A549 (cell line): Measurements from ENCODE around the gene GTF2H4. TPM values are rescaled to one million over a fixed set of nuclear protein-coding genes. Genes with fewer than 3 reads are reported as not detected.

Experiments used
- ATAC-seq, 2 experiments: fragments of 200-7000 bp in 1 of 2; fragments of >200 bp in 1 of 2; cut with Nextera tagmentation in 1 of 2; cut with Tn5 transposase in 1 of 2; 3 replicates each; pipeline versions ENCODE4 v1.8.0 to v1.9.1; 2018 to 2020; ENCODE audit warnings: mild to moderate bottlenecking in 1 of 2, moderate library complexity in 1 of 2
- CTCF ChIA-PET: fragments of 300-600 bp; sonication (Branson Sonifier 250); formaldehyde crosslinking; extraction: SDS; loops from one replicate; lab custom pipeline; 2021; ENCODE audit warnings: antibody characterized with exemption, inconsistent platforms; lab: Yijun Ruan, JAX
- POLR2A ChIA-PET: fragments of 350-600 bp; formaldehyde crosslinking; extraction: SDS; loops from one replicate; lab custom pipeline; 2021; ENCODE audit warnings: antibody characterized with exemption, inconsistent platforms; lab: Yijun Ruan, JAX
- DNase-seq, 2 experiments: peaks; one replicate each; pipeline versions ENCODE4 v3.0.0 to v3.0.0-alpha.2; 2011 to 2016; ENCODE audit warnings: low read depth in 1 of 2, low spot score in 1 of 2
- FAIRE-seq: peaks from 2 replicates; lab custom pipeline; 2011; peaks lifted over from hg19 to GRCh38; lab: Jason Lieb, UNC
- H3K27ac ChIP-seq, 2 experiments: fragments of >200 bp; sonication (Bioruptor Twin); formaldehyde crosslinking; 3 replicates each; pipeline ENCODE4 v1.5.1; 2016 to 2017
- H3K4me1 ChIP-seq: fragments of >200 bp; sonication (Bioruptor Twin); formaldehyde crosslinking; 3 replicates; pipeline ENCODE4 v1.6.1; 2016
- H3K4me2 ChIP-seq: fragments of >200 bp; sonication (Bioruptor Twin); formaldehyde crosslinking; 3 replicates; pipeline ENCODE4 v1.6.1; 2016
- H3K4me3 ChIP-seq: fragments of >200 bp; sonication (Bioruptor Twin); formaldehyde crosslinking; 3 replicates; pipeline ENCODE4 v1.5.1; 2016
- H3K9me3 ChIP-seq: fragments of >200 bp; sonication (Bioruptor Twin); formaldehyde crosslinking; 3 replicates; pipeline ENCODE4 v1.6.1; 2016
- CBX2 ChIP-seq: fragments of 200-600 bp; sonication (generic); IDR thresholded peaks from 2 replicates; pipeline ENCODE4 v1.6.1; 2016; ENCODE audit warnings: low read depth, mild to moderate bottlenecking, borderline replicate concordance
- CHD2 ChIP-seq: fragments of 150-350 bp; IDR thresholded peaks from 2 replicates; pipeline ENCODE4 v1.6.1; 2014; ENCODE audit warnings: low read length; ENCODE audit not compliant: partially characterized antibody
- ESRRA ChIP-seq: fragments of 150-350 bp; IDR thresholded peaks from 2 replicates; pipeline ENCODE4 v1.6.1; 2014; ENCODE audit warnings: mild to moderate bottlenecking, low read length, borderline replicate concordance
- FOSB ChIP-seq: fragments of 250-450 bp; sonication (Bioruptor Pico); IDR thresholded peaks from 2 replicates; pipeline ENCODE4 v1.5.0; 2020; ENCODE audit warnings: mild to moderate bottlenecking, moderate library complexity
- JUN ChIP-seq, 2 experiments: fragments of >200 bp; sonication (Bioruptor Twin); formaldehyde crosslinking; IDR thresholded peaks; 2 replicates in 1 of 2; 3 replicates in 1 of 2; pipeline ENCODE4 v1.6.1; 2016 to 2017
- KDM5A ChIP-seq: fragments of 200-600 bp; sonication (generic); IDR thresholded peaks from 2 replicates; pipeline ENCODE4 v1.6.1; 2016; ENCODE audit warnings: antibody characterized with exemption, mild to moderate bottlenecking
- MAZ ChIP-seq: fragments of 150-350 bp; IDR thresholded peaks from 2 replicates; pipeline ENCODE4 v1.6.1; 2014; ENCODE audit warnings: antibody characterized with exemption, low read depth, low read length, borderline replicate concordance
- NPAS2 ChIP-seq: fragments of 250-450 bp; sonication (Bioruptor Pico); IDR thresholded peaks from 2 replicates; pipeline ENCODE4 v1.8.0; 2022; ENCODE audit warnings: mild to moderate bottlenecking, moderate library complexity, borderline replicate concordance
- NR3C1 ChIP-seq: fragments of >200 bp; sonication (Bioruptor Twin); formaldehyde crosslinking; IDR thresholded peaks from 3 replicates; pipeline ENCODE4 v1.6.1; 2017
- RNF2 ChIP-seq: fragments of 200-600 bp; sonication (generic); IDR thresholded peaks from 2 replicates; pipeline ENCODE4 v1.6.1; 2016; ENCODE audit warnings: low read depth, mild to moderate bottlenecking, antibody characterized with exemption, moderate library complexity, borderline replicate concordance
- TP53 ChIP-seq: fragments of 250-450 bp; sonication (Bioruptor Pico); IDR thresholded peaks from 2 replicates; pipeline ENCODE4 v1.5.0; 2021; ENCODE audit warnings: mild to moderate bottlenecking, moderate library complexity
- ZC3H11A ChIP-seq: fragments of 450-650 bp; IDR thresholded peaks from 2 replicates; pipeline ENCODE4 v1.6.1; 2014; ENCODE audit warnings: antibody characterized with exemption, mild to moderate bottlenecking
- WGBS: methylation state at CpG from one replicate; pipeline ENCODE4 v1.1.6; 2017; ENCODE audit errors: missing lambda C conversion rate; 5-methylcytosine and 5-hydroxymethylcytosine counted together
- polyA plus RNA-seq, 4 experiments: library from polyadenylated mRNA; depleted of rRNA in 3 of 4; stranded (reverse); fragments of >200 nt; fragmentation: RNase III in 1 of 4; extraction: RNeasy Plus Mini Kit Qiagen cat#74134 plus additional on column Dnase treatment in 1 of 4; gene quantifications; 2 replicates in 3 of 4; 3 replicates in 1 of 4; pipeline ENCODE4 v1.2.3, GENCODE V29; 2011 to 2017
- TF ChIP-seq, protein P1 (sequence below): fragments of >200 bp; sonication (Bioruptor Twin); formaldehyde crosslinking; IDR thresholded peaks from 3 replicates; pipeline ENCODE4 v1.5.1; 2016
- TF ChIP-seq, protein P2 (sequence below): fragments of >200 bp; sonication (Bioruptor Twin); formaldehyde crosslinking; IDR thresholded peaks from 3 replicates; pipeline ENCODE4 v1.6.1; 2016
- TF ChIP-seq, protein P3 (sequence below): fragments of 250-450 bp; sonication (Bioruptor Pico); IDR thresholded peaks from 2 replicates; pipeline ENCODE4 v1.5.0; 2020; ENCODE audit warnings: low read depth, mild to moderate bottlenecking, moderate library complexity

GTF2H4 gene
- polyA plus RNA-seq, 2 of the 4 experiments (the other 2 are of a cell fraction) = 19.7 to 24.1 TPM

DNA sequence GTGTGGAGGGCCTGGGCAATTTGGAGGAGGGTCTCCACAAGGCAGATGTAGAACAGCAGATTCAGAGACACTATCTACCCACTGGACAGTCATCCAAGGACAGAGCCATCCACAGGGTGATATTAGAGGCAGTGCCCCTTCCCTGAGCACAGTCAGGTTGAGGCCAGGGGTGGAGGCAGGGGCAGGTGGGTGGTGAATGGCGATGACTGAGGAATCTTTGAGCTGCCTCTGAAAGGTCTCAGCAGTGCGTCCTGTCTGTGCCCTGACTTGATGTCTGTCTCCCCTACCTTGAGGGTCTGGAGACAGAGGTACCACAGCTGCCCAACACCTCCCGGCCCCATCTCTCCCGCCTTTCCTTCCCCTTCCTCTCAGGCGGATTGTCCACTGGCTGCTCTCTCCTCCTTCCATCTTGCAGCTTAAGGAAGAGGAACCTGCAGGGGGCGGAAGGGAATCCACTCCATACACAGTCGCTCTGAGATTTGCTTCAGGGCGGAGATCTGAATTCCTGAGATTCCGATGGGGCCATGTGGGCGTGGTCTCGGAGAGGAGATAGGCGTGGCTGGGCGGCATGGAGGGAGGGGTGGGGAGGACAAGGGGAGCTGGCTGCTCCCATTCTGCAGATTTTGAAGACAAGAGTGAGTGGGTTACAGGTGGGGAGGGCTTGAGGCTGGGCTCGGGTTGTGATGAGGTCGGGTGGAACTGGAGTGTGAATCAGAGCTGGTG, 34.5 kb downstream of the GTF2H4 start (continued):
- TF ChIP-seq, protein P1, sequence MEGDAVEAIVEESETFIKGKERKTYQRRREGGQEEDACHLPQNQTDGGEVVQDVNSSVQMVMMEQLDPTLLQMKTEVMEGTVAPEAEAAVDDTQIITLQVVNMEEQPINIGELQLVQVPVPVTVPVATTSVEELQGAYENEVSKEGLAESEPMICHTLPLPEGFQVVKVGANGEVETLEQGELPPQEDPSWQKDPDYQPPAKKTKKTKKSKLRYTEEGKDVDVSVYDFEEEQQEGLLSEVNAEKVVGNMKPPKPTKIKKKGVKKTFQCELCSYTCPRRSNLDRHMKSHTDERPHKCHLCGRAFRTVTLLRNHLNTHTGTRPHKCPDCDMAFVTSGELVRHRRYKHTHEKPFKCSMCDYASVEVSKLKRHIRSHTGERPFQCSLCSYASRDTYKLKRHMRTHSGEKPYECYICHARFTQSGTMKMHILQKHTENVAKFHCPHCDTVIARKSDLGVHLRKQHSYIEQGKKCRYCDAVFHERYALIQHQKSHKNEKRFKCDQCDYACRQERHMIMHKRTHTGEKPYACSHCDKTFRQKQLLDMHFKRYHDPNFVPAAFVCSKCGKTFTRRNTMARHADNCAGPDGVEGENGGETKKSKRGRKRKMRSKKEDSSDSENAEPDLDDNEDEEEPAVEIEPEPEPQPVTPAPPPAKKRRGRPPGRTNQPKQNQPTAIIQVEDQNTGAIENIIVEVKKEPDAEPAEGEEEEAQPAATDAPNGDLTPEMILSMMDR = peak; percentile 41
- TF ChIP-seq, all 56 proteins: peak for 4

DNA sequence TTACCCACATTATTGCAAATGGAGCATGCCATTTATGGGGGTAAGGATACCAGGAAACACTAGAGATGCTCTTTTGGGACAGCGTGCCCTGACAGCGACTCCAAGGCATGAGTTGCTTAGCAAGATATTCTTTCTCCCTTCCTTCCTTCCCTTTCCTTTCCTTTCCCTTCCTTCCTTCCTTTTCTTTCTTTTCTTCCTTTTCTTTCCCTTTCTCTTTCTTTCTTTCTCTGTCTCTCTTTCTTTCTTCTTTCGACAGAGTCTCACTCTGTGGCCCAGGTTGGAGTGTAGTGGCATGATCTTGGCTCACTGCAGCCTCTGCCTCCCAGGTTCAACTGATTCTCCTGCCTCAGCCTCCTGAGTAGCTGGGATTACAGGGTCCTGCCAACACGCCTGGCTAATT, 36.0 kb downstream of the GTF2H4 start:
- 94% methylated on average over 4 of the region's 4 CpGs for WGBS
- Histone ChIP-seq H3K27ac (no peak overlapping the region), H3K4me1 (peaks cover 14% of the 10 kb centered on the region), H3K4me3 (no peak overlapping the region), H3K4me2 (no peak overlapping the region), H3K9me3 (no peaks in the 10 kb centered on the region)
- no peak for ATAC-seq
- no peak for TF ChIP-seq CHD2
- no peak for TF ChIP-seq TP53 (CRISPR knock-in tag)
- CTCF ChIA-PET = interaction anchor here (0.7 to 4.7 kb wide), 3 partner anchors 29 to 126 kb away, joined by 3 to 47 read pairs (median 10); partner anchors contain the start of gene VARS2
- DNase-seq = no peak
- POLR2A ChIA-PET = no interaction called here
- FAIRE-seq = no peak

DNA sequence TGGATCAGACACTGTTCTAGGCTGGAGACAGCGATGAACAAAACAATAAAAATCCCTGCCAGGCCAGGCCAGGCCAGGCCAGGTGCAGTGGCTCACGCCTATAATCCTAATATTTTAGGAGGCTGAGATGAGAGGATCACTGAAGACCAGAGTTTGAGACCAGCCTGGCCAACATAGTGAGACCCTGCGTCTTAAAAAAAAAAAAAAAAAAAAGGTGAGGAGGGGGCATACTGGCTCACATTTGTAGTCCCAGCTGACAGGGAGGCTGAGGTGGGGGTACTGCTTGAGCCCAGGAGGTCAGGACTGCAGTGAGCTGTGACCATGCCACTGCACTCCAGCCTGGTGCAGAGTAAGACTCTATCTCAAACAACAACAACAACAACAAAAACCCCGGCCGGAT, 37.3 kb downstream of the GTF2H4 start:
- FAIRE-seq = no peak

DNA sequence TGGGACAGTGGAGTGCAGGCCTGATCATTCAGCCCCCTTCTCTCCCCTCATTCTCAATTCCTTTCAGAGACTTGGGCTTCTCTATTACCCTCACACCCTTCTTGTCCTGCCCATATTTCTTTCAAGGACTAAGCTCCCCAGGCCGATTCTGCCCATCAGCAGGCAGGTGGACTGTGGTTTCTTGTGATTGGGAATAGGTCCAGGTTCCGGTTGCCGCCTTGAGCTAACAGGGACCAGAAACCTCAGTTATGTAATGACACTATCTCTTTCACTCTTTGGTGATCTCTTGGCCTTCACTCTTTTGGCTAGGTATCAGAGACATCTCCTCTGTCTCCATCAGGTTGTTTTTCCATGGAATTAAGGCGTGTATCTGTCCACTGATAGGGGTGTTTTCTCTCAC, 39.2 kb downstream of the GTF2H4 start:
- CTCF ChIA-PET = interaction anchor here (0.7 to 1.8 kb wide), 3 partner anchors 29 to 123 kb away, joined by 3 to 7 read pairs (median 3); no protein-coding TSS in a partner anchor
- H3K4me3 ChIP-seq = no peak overlapping the region

More for the DNA sequence above, 37.3 kb downstream of the GTF2H4 start:
- CTCF ChIA-PET = interaction anchor here (0.6 to 2.9 kb wide), 3 partner anchors 30 to 124 kb away, joined by 3 to 10 read pairs (median 3); partner anchors contain the start of gene VARS2
- DNase-seq (no peak), ATAC-seq (no peak)
- Histone ChIP-seq H3K4me1 (peaks cover 14% of the 10 kb centered on the region), H3K4me2 (no peak overlapping the region)
- POLR2A ChIA-PET = interaction anchor here (0.7 kb wide), 1 partner anchor 173 kb away, joined by 5 read pairs; no protein-coding TSS in a partner anchor
- TF ChIP-seq ESRRA (no peak), CBX2 (no peak), MAZ (no peak), KDM5A (no peak), NPAS2 (no peak)
- TF ChIP-seq, all 56 proteins: peak for 0
- no peak overlapping the region for H3K27ac ChIP-seq
- WGBS = 77% methylated on average over 5 of the region's 5 CpGs
- no peak overlapping the region for H3K4me3 ChIP-seq
- no peaks in the 10 kb centered on the region for H3K9me3 ChIP-seq

More for the DNA sequence above, 39.2 kb downstream of the GTF2H4 start:
- H3K27ac ChIP-seq = no peak overlapping the region
- POLR2A ChIA-PET = no interaction called here
- TF ChIP-seq, protein P2, sequence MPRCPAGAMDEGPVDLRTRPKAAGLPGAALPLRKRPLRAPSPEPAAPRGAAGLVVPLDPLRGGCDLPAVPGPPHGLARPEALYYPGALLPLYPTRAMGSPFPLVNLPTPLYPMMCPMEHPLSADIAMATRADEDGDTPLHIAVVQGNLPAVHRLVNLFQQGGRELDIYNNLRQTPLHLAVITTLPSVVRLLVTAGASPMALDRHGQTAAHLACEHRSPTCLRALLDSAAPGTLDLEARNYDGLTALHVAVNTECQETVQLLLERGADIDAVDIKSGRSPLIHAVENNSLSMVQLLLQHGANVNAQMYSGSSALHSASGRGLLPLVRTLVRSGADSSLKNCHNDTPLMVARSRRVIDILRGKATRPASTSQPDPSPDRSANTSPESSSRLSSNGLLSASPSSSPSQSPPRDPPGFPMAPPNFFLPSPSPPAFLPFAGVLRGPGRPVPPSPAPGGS = no peak
- no peak for TF ChIP-seq ESRRA
- TF ChIP-seq, protein P1 = no peak
- TF ChIP-seq RNF2 = no peak
- TF ChIP-seq, protein P3, sequence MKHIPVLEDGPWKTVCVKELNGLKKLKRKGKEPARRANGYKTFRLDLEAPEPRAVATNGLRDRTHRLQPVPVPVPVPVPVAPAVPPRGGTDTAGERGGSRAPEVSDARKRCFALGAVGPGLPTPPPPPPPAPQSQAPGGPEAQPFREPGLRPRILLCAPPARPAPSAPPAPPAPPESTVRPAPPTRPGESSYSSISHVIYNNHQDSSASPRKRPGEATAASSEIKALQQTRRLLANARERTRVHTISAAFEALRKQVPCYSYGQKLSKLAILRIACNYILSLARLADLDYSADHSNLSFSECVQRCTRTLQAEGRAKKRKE = no peak
- no peak for TF ChIP-seq FOSB (CRISPR knock-in tag)
- no peak for TF ChIP-seq ZC3H11A
- TF ChIP-seq JUN (IDR thresholded peaks at IDR 0.05) = no peak
- no peak for TF ChIP-seq NR3C1
- H3K4me2 ChIP-seq = no peak overlapping the region
- DNase-seq (no peak), ATAC-seq (no peak), FAIRE-seq (no peak)
- WGBS = 65% methylated on average over 4 of the region's 4 CpGs
- H3K9me3 ChIP-seq = no peaks in the 10 kb centered on the region
- peaks cover 11% of the 10 kb centered on the region for H3K4me1 ChIP-seq
